K562 (cell line): ENCODE data around the gene MRPS35. TPM values are rescaled to one million over a fixed set of nuclear protein-coding genes. Genes with fewer than 3 reads are reported as not detected.
A peak's percentile ranks its signal among the peaks of the same experiment; 100 is the strongest.

ENCODE experiments used
- ATAC-seq: fragments of 200-7000 bp; cut with Tn5 transposase; 3 replicates; pipeline ENCODE4 v1.9.1; 2020; ENCODE audit warnings: moderate library complexity
- BruUV-seq: library from RNA; stranded (reverse); fragments of 400-500 nt; replicated peaks from 2 replicates; lab custom pipeline; 2021; lab: Mats Ljungman, UMichigan
- CTCF ChIA-PET: fragments of 300-600 bp; formaldehyde crosslinking; extraction: SDS; loops from one replicate; lab custom pipeline; 2021; ENCODE audit warnings: low intra/inter-chr PET ratio; lab: Yijun Ruan, JAX
- POLR2A ChIA-PET: fragments of 300-600, 350-650 bp; sonication (Branson Sonifier 250); formaldehyde crosslinking; extraction: SDS; loops from one replicate; lab custom pipeline; 2021; ENCODE audit warnings: antibody characterized with exemption, inconsistent platforms; lab: Yijun Ruan, JAX
- DNase-seq, 4 experiments: peaks; one replicate each; pipeline versions ENCODE4 v3.0.0 to v3.0.0-alpha.2; 2011 to 2018; ENCODE audit warnings: low spot score in 3 of 4, mixed read lengths in 3 of 4; ENCODE audit errors: extremely low read depth in 1 of 4
- FAIRE-seq: peaks from 2 replicates; lab custom pipeline; 2011; peaks lifted over from hg19 to GRCh38; lab: Jason Lieb, UNC
- H2AFZ ChIP-seq: 2 replicates; pipeline ENCODE4 v1.6.0; 2011; ENCODE audit warnings: low read depth, low read length, control low read depth, inconsistent platforms
- H3K27ac ChIP-seq: fragments of 200-600 bp; 3 replicates; pipeline ENCODE4 v1.8.0; 2011; ENCODE audit warnings: low read depth, mild to moderate bottlenecking, control low read depth, inconsistent platforms, low read length, moderate library complexity, mixed read lengths; ENCODE audit errors: extremely low read depth
- H3K27me3 ChIP-seq, 2 experiments: fragments of 300-600 bp in 1 of 2; 2 replicates in 1 of 2; 3 replicates in 1 of 2; pipeline versions ENCODE4 v1.6.0 to v1.8.0; 2011; ENCODE audit warnings: inconsistent platforms in 2 of 2, low read length in 2 of 2, mild to moderate bottlenecking in 1 of 2, mixed read lengths in 1 of 2, moderate library complexity in 1 of 2; ENCODE audit not compliant: control insufficient read depth in 2 of 2, insufficient read depth in 2 of 2
- H3K36me3 ChIP-seq: fragments of 300-600 bp; 3 replicates; pipeline ENCODE4 v1.8.0; 2011; ENCODE audit warnings: mild to moderate bottlenecking, low read length, inconsistent platforms; ENCODE audit not compliant: control insufficient read depth, insufficient read depth
- H3K4me1 ChIP-seq, 2 experiments: fragments of 200-600 bp in 1 of 2; replicated peaks in 1 of 2; 2 replicates in 1 of 2; 3 replicates in 1 of 2; pipeline versions ENCODE4 v1.5.1 to v1.8.0; 2011; ENCODE audit warnings: inconsistent platforms in 2 of 2, low read length in 2 of 2, mild to moderate bottlenecking in 1 of 2, mixed read lengths in 1 of 2, moderate library complexity in 1 of 2; ENCODE audit not compliant: control insufficient read depth in 2 of 2, insufficient read depth in 2 of 2
- H3K4me2 ChIP-seq: 2 replicates; pipeline ENCODE4 v1.6.1; 2011; ENCODE audit warnings: low read length, control low read depth, inconsistent platforms, mixed read lengths; ENCODE audit not compliant: insufficient read depth
- H3K4me3 ChIP-seq: fragments of 200-600 bp; sonication (generic), shearing (Covaris generic); 2 replicates; pipeline ENCODE4 v1.5.1; 2016; ENCODE audit warnings: control low read depth, inconsistent platforms
- H3K79me2 ChIP-seq: fragments of 200-600 bp; 3 replicates; pipeline ENCODE4 v1.8.0; 2011; ENCODE audit warnings: low read length, inconsistent platforms; ENCODE audit not compliant: control insufficient read depth, insufficient read depth
- H3K9ac ChIP-seq, 2 experiments: 2 replicates each; pipeline versions ENCODE4 v1.6.0 to v1.6.1; 2011; ENCODE audit warnings: low read depth in 2 of 2, low read length in 2 of 2, control low read depth in 1 of 2, inconsistent platforms in 1 of 2, mild to moderate bottlenecking in 1 of 2, mixed read lengths in 1 of 2; ENCODE audit not compliant: insufficient read depth in 1 of 2
- H3K9me1 ChIP-seq: one replicate; pipeline ENCODE4 v1.6.0; 2011; ENCODE audit warnings: inconsistent platforms, mild to moderate bottlenecking, low read length, moderate library complexity; ENCODE audit not compliant: control insufficient read depth, insufficient read depth
- H3K9me3 ChIP-seq: replicated peaks from 2 replicates; pipeline ENCODE4 v1.5.1; 2011; ENCODE audit warnings: low read depth, low read length, inconsistent platforms; ENCODE audit not compliant: control insufficient read depth, insufficient read depth
- H4K20me1 ChIP-seq: replicated peaks from 2 replicates; pipeline ENCODE4 v1.6.1; 2011; ENCODE audit warnings: low read length, inconsistent platforms, mixed read lengths; ENCODE audit not compliant: control insufficient read depth, insufficient read depth
- CEBPG ChIP-seq, 3 experiments: fragments of 200-800 bp in 1 of 3; sonication (Bioruptor generic) in 1 of 3; sonication (generic) in 1 of 3; formaldehyde crosslinking in 1 of 3; IDR thresholded peaks in 2 of 3; conservative IDR thresholded peaks in 1 of 3; 2 replicates each; pipeline versions ENCODE4 v1.6.1 to v1.8.0; 2016 to 2022; ENCODE audit warnings: missing compliant biosample characterization in 2 of 3, missing genetic modification characterization in 2 of 3, mild to moderate bottlenecking in 1 of 3, missing genetic modification reagents in 1 of 3
- SRSF9 ChIP-seq: fragments of 200-400 bp; formaldehyde crosslinking; IDR thresholded peaks from 2 replicates; pipeline ENCODE4 v1.6.1; 2017; ENCODE audit warnings: low read depth, low read length, borderline replicate concordance
- WGBS: fragments of 100-300 bp; shearing (Covaris generic); methylation state at CpG from one replicate; pipeline ENCODE4 v1.1.6; 2016; ENCODE audit warnings: low coverage, mixed read lengths; ENCODE audit not compliant: insufficient coverage; ENCODE audit errors: missing lambda C conversion rate; 5-methylcytosine and 5-hydroxymethylcytosine counted together
- in situ Hi-C: fragments of 300-500 bp; cut with MboI; formaldehyde crosslinking; loops from 4 replicates; pipeline ENCODE4 v1.15.0; 2018; ENCODE audit warnings: inconsistent platforms, mixed read lengths
- intact Hi-C: fragments of 100-400 bp; cut with micrococcal nuclease; formaldehyde crosslinking; loops from 2 replicates; pipeline ENCODE4 v1.14.2; 2022
- polyA plus RNA-seq, 8 experiments: library from polyadenylated mRNA; depleted of rRNA in 4 of 8; stranded (reverse) in 5 of 8; unstranded in 3 of 8; fragments of >200 nt; fragmentation: Nextera tagmentation in 2 of 8; fragmentation: Illumina TruSeq in 1 of 8; extraction: Ambion mirVana in 2 of 8; extraction: Trizol in 1 of 8; gene quantifications; 2 replicates each; pipeline versions ENCODE4 v1.2.1 to v1.2.3, GENCODE V29; 2011 to 2014; ENCODE audit warnings: inconsistent platforms in 1 of 8, missing spikeins in 1 of 8
- total RNA-seq, 7 experiments: library from RNA; depleted of rRNA in 6 of 7; stranded (reverse); fragments of >200 nt in 6 of 7; fragmentation: Illumina TruSeq in 2 of 7; extraction: Trizol in 2 of 7; gene quantifications; 2 replicates each; pipeline versions ENCODE4 v1.2.1 to v1.2.3, GENCODE V29; 2011 to 2021; ENCODE audit warnings: low replicate concordance in 1 of 7
- TF ChIP-seq, protein P1 (sequence below), 2 experiments: fragments of 450-650 bp in 1 of 2; sonication (generic) in 1 of 2; formaldehyde crosslinking in 1 of 2; IDR thresholded peaks in 1 of 2; conservative IDR thresholded peaks in 1 of 2; 2 replicates each; pipeline versions ENCODE4 v1.6.1 to v1.8.1; 2016 to 2023; ENCODE audit warnings: mild to moderate bottlenecking in 2 of 2, moderate library complexity in 2 of 2, inconsistent platforms in 1 of 2, missing genetic modification reagents in 1 of 2

Gene MRPS35
- total and polyA plus RNA-seq, 9 of the 15 experiments (the other 6 are each of a cell fraction or from before 2014, with no cell fraction given), result 79.0 to 183 (median 114) TPM

DNA sequence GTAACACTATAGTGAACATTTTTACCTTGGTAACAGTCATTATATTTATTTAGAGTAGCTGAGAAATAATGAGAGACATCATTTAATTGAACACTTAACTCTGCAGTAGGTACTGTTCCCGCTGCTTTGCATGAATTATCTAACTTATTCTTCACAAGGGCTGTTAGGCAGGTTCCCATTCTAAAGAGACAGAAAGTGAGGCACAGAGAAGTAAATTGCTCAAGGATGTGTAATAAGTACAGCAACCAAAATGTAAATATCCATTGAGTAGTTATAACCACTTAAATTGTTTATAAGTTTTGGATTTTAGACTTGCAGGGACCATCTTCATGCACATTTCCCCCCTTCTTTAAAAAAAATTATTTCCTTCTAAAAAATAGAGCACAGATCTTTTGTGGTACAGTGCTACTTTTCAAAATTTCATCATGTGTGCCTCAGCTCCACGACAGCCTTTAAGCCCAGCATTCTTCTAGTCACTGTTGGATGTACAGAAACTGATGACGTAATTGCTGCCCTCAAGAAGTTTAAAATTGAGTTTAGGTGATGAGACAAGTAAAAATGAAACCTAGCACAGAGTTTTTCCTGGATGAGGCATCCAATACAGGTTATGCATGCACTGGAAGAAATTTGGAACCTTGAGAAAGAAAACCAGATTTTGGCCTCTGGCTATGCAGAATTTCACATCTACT is 75.4 kb downstream of the MRPS35 start:
- in situ Hi-C loops, result no loop called here

More for the DNA sequence above, 75.4 kb downstream of the MRPS35 start:
- CTCF ChIA-PET, result no interaction called here
- intact Hi-C loops, result no loop called here
- no peak for FAIRE-seq
- BruUV-seq, result no TSS peak
- Histone ChIP-seq H3K4me2 (no peak overlapping the region), H3K9me1 (no peaks in the 10 kb centered on the region), H3K9me3 (no peaks in the 10 kb centered on the region), H3K9ac (no peak overlapping the region), H3K36me3 (peaks cover 23% of the 10 kb centered on the region; the same call in 2 of the 3 replicates), H3K4me1 (peaks cover 3 to 8% of the 10 kb centered on the region in 2 experiments; a peak in 4 of 5 replicates), H3K27me3 (no peaks in the 10 kb centered on the region), H3K27ac (no peak overlapping the region), H4K20me1 (no peaks in the 10 kb centered on the region), H3K4me3 (no peak overlapping the region), H3K79me2 (peaks cover 18% of the 10 kb centered on the region), H2AFZ (no peak overlapping the region)
- TF ChIP-seq CEBPG (CRISPR knock-in tag; IDR thresholded peaks at IDR 0.05) (no peak), CEBPG (tag; conservative IDR thresholded peaks at IDR 0.05 in 1 of 2, IDR thresholded peaks at IDR 0.05 in 1 of 2) (peak in 1 of 2 experiments; percentile 61; a peak in 2 of 4 replicates), SRSF9 (no peak)
- TF ChIP-seq, protein P1, sequence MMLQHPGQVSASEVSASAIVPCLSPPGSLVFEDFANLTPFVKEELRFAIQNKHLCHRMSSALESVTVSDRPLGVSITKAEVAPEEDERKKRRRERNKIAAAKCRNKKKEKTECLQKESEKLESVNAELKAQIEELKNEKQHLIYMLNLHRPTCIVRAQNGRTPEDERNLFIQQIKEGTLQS (IDR thresholded peaks at IDR 0.05), result peak; percentile 61
- TF ChIP-seq, protein P1 (CRISPR knock-in tag; conservative IDR thresholded peaks at IDR 0.05), result no peak
- ATAC-seq, result no peak
- 86% methylated on average over 3 of the region's 3 CpGs for WGBS
- DNase-seq, result no peak
- POLR2A ChIA-PET, result interaction anchor here (1.0 kb wide), 1 partner anchor 13 kb away, joined by 3 read pairs; no protein-coding TSS in a partner anchor
